Neural crest cell (in vitro differentiated cells): ENCODE results near the gene RAC2. TPM values are rescaled to one million over a fixed set of nuclear protein-coding genes. Genes with fewer than 3 reads are reported as not detected.

Experiments used
- DNase-seq: peaks from one replicate; pipeline ENCODE4 v3.0.0; 2021; ENCODE audit warnings: low read depth, mixed read lengths, low spot score
- H3K27ac Mint-ChIP-seq: one replicate; pipeline ENCODE4 v1.8.0; 2021; ENCODE audit warnings: mild to moderate bottlenecking, mixed read lengths; ENCODE audit not compliant: unreplicated experiment
- H3K27me3 Mint-ChIP-seq: 2 replicates; pipeline ENCODE4 v1.8.0; 2021; ENCODE audit warnings: low read depth, mild to moderate bottlenecking, mixed read lengths
- H3K36me3 Mint-ChIP-seq: 2 replicates; pipeline ENCODE4 v1.8.0; 2021; ENCODE audit warnings: low read depth, mild to moderate bottlenecking, mixed read lengths
- H3K4me1 Mint-ChIP-seq: 2 replicates; pipeline ENCODE4 v1.8.0; 2021; ENCODE audit warnings: mixed read lengths
- H3K4me3 Mint-ChIP-seq: one replicate; pipeline ENCODE4 v1.8.0; 2021; ENCODE audit warnings: mild to moderate bottlenecking, mixed read lengths
- H3K9me3 Mint-ChIP-seq: 2 replicates; pipeline ENCODE4 v1.8.0; 2021; ENCODE audit warnings: mixed read lengths
- total RNA-seq: library from RNA; stranded (reverse); gene quantifications from 2 replicates; pipeline ENCODE4 v1.2.1, GENCODE V29; 2021
- TF ChIP-seq, protein P1 (sequence below): fragments of 200-600 bp; sonication (generic); conservative IDR thresholded peaks from 2 replicates; pipeline ENCODE4 v1.5.0; 2021; ENCODE audit warnings: antibody characterized with exemption, mild to moderate bottlenecking

RAC2 gene
- total RNA-seq, 1 donor from 2014 or later: 0.21 TPM

DNA sequence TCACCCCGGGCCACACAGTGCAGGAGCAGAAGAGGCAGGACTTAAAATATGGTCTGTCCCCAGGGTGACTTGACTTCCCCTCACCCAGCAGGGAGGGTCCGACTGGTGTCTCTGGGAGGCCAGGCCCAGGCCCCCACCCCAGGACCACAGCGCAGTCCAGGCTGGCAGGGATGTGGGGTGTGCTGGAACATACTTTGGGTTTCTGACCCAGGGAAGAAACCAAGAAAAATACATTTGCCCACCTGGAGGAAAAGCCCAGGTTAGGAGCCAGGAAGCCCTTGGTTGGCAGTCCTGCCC, 61.2 kb downstream of the RAC2 start:
- H3K9me3 Mint-ChIP-seq: no peaks in the 10 kb centered on the region
- H3K36me3 Mint-ChIP-seq: no peaks in the 10 kb centered on the region
- H3K27ac Mint-ChIP-seq: no peak overlapping the region

DNA sequence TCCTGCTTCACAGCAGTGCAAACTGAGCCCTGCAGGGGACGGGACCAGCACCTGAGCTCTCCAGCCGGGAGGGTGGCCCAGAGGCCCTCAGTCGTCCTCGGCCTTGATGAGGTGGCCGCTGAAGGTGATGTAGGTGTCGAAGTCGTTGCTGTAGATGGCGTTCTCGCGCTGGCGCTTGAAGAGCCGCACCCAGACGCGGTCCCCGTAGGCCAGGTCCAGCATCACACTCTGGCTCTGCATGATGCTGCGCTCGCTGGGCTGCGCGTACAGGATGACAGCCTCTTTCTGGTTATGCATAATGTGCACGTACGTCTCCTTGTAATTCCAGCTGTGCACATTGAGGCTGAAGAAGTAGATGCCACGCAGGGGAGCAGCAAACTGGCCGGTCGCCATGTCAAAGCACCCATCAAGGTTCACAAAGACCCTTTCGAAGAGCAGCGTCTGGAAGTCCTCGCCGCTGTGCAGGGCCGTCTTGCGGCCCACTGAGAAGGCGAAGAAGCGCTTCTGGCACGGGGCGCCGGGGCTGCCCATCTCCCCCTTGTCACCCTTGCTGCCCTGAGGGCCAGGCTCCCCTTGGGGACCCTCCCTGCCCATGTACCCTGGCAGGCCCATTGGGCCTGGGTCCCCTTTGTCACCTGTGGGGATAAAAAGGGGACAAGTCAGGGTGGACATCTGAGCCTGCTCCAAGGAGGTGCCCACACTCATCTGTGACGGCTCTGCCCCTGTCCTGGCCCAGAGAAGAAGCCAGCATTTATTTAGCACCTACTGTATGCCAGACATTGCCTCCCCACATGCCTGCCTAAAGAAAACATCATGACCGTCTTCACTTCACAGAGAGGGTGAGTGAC, 61.7 kb downstream of the RAC2 start:
- H3K9me3 Mint-ChIP-seq: no peaks in the 10 kb centered on the region
- H3K4me1 Mint-ChIP-seq: peaks cover 28% of the 10 kb centered on the region
- TF ChIP-seq, protein P1, sequence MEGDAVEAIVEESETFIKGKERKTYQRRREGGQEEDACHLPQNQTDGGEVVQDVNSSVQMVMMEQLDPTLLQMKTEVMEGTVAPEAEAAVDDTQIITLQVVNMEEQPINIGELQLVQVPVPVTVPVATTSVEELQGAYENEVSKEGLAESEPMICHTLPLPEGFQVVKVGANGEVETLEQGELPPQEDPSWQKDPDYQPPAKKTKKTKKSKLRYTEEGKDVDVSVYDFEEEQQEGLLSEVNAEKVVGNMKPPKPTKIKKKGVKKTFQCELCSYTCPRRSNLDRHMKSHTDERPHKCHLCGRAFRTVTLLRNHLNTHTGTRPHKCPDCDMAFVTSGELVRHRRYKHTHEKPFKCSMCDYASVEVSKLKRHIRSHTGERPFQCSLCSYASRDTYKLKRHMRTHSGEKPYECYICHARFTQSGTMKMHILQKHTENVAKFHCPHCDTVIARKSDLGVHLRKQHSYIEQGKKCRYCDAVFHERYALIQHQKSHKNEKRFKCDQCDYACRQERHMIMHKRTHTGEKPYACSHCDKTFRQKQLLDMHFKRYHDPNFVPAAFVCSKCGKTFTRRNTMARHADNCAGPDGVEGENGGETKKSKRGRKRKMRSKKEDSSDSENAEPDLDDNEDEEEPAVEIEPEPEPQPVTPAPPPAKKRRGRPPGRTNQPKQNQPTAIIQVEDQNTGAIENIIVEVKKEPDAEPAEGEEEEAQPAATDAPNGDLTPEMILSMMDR: no peak
- DNase-seq: no peak
- H3K27ac Mint-ChIP-seq: no peak overlapping the region
- no peaks in the 10 kb centered on the region for H3K27me3 Mint-ChIP-seq
- H3K4me3 Mint-ChIP-seq: no peak overlapping the region
- H3K36me3 Mint-ChIP-seq: no peaks in the 10 kb centered on the region

More for the DNA sequence above, 61.2 kb downstream of the RAC2 start:
- no peaks in the 10 kb centered on the region for H3K27me3 Mint-ChIP-seq
- no peak for DNase-seq
- no peak overlapping the region for H3K4me3 Mint-ChIP-seq
- TF ChIP-seq, protein P1: no peak
- peaks cover 28% of the 10 kb centered on the region for H3K4me1 Mint-ChIP-seq

DNA sequence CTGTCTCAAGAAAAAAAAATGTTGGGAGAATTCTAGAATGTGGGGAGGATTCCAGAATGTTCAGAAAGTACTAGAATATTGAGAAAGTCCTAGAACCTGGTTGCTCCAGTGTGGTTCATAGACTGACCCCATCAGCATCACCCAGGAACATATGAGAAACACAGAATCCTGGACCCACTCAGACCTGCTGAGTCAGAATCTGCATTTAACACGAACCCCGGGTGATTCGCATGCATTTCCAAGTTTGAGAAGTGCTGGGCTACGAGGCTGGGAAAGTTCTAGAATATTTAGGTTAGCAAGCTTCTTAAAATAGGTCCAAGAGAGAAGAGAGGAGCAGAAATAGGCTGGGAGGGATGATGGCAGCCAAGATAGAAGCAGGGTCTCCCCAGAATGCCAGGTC, 62.4 kb downstream of the RAC2 start:
- DNase-seq: no peak
- no peak overlapping the region for H3K27ac Mint-ChIP-seq
- no peaks in the 10 kb centered on the region for H3K9me3 Mint-ChIP-seq
- H3K4me1 Mint-ChIP-seq: peaks cover 27% of the 10 kb centered on the region
- no peak overlapping the region for H3K4me3 Mint-ChIP-seq
- H3K27me3 Mint-ChIP-seq: no peaks in the 10 kb centered on the region
- H3K36me3 Mint-ChIP-seq: no peaks in the 10 kb centered on the region
- TF ChIP-seq, protein P1: no peak

DNA sequence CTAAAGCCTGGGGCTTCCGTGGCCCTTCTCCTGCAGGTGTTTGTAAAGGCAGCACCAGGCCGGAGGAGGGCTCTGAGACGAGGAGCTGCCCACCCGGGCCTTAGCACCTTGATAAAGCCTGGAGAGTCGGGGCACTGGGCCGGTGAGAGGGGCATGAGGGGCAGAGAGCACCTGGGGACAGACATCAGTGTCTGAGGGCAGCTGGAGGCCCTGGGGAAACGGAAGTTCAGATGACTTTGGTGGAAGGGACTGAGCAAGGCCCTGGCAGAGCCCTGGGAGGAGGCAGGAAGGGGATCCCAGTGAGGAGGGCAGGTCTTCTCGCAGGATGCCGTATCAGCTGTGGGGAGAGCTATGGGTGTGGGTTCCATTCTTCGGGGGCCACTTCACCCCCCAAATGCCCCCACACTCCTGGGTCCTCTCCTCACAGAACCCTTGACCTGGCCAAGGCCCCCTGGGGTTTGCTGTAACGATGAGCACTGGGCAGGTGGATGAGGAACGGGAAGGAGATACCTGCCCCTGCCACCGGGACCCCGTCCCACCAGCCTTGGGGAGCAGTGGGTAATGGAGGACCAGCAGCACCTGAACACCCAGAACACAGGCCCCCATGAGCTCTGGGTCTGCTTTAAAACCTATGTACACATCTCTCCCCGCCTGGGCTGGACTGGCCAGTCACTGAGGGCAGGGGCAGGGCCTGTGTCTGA, 63.4 kb downstream of the RAC2 start:
- no peak overlapping the region for H3K4me3 Mint-ChIP-seq
- peaks cover 24% of the 10 kb centered on the region for H3K4me1 Mint-ChIP-seq
- no peak for DNase-seq
- H3K36me3 Mint-ChIP-seq: no peaks in the 10 kb centered on the region
- no peaks in the 10 kb centered on the region for H3K27me3 Mint-ChIP-seq
- TF ChIP-seq, protein P1: no peak
- no peaks in the 10 kb centered on the region for H3K9me3 Mint-ChIP-seq
- H3K27ac Mint-ChIP-seq: peak overlapping the region; percentile 67

DNA sequence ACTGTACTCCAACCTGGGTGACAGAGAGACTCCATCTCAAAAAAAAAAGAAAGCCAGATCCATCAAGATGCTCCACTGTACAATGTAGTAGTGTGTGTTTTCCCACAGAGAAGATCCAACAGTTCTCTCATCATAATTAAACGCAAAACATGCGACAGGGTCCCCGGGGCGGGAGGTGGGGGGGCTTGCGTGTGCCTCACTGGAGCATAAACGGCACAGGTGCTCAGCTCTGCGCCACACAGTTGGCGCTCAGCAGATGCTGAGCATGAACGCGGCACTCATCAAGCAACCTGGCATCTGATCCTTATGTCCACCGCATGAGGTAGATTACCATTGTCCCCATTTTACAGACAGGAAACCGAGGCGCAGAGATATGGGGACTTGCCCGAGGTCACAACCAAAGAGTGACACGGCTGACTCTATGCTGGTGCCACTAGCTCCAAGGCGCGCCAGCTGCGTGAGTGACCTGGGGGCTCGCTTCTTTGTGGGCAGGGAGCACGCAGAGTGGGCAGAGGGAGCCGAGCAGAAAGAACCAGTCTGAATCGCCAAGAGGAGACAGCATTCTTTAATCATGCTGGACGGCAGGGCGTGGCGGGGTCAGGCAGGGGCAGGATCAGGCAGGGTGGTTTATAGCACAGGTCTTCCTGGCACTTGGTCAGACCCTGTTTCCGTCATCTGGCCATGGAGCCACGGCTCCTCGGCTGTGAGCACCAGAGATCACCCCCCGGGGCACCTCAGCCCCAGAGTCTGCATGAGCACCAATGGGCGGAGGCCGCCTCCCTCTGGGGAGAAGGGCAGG, 64.2 kb downstream of the RAC2 start:
- no peak overlapping the region for H3K4me3 Mint-ChIP-seq
- no peak for DNase-seq
- H3K9me3 Mint-ChIP-seq: no peaks in the 10 kb centered on the region
- no peak overlapping the region for H3K27ac Mint-ChIP-seq
- TF ChIP-seq, protein P1: no peak
- H3K36me3 Mint-ChIP-seq: no peaks in the 10 kb centered on the region
- H3K4me1 Mint-ChIP-seq: peaks cover 24% of the 10 kb centered on the region
- no peaks in the 10 kb centered on the region for H3K27me3 Mint-ChIP-seq
